Dendritic cell treated with granulocyte-macrophage colony-stimulating factor and Interleukin-4, amounts not matched to agents 40 ng/mL and 50 ng/mL, for 4 days (primary cell): ENCODE measurements around the gene CCDC85C.

Experiments used
- H3K27ac Mint-ChIP-seq: one replicate; pipeline ENCODE4 v1.8.0; 2022; ENCODE audit warnings: mild to moderate bottlenecking, mixed read lengths
- H3K27me3 Mint-ChIP-seq: one replicate; pipeline ENCODE4 v1.8.0; 2022; ENCODE audit warnings: mild to moderate bottlenecking, mixed read lengths
- H3K36me3 Mint-ChIP-seq: one replicate; pipeline ENCODE4 v1.8.0; 2022; ENCODE audit warnings: low read depth, mixed read lengths
- H3K4me1 Mint-ChIP-seq: one replicate; pipeline ENCODE4 v1.8.0; 2022; ENCODE audit warnings: low read depth, mixed read lengths
- H3K4me3 Mint-ChIP-seq: one replicate; pipeline ENCODE4 v1.8.0; 2022; ENCODE audit warnings: mild to moderate bottlenecking, moderate library complexity, mixed read lengths
- H3K9me3 Mint-ChIP-seq: one replicate; pipeline ENCODE4 v1.8.0; 2022; ENCODE audit warnings: mixed read lengths
- intact Hi-C: fragments of 100-400 bp; cut with micrococcal nuclease; formaldehyde crosslinking; loops from one replicate; pipeline ENCODE4 v1.15.0; 2022

The CCDC85C gene

DNA sequence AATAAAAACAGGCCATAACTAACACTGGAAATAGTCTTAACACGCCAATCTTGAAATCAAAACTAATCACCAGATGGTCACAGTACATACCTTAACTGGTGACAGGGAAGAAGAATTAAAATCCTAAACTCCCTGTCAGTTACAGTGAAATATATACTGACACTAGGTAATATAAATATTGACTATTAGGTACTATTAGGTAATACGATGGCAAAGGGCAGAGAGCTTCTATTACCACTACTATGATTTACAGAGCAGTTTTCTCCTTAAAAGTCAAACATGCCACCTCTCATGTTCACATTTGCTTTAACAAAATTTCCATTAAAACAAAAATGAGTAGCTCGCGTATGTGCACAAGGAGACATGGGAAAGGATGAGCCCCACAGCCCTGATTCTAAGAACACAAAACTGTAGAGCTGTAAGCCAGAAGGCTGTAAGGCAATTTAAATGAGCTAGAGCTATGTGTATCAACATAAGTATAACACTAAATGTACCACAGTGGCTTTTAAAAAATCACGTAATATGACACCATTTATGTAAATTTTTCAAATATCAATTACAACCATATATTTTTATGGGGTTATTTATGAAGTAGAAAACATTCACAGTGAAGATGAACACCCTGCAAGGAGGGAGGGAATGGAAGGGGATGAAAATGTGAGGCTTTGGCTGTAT, 142.5 kb downstream of the CCDC85C start:
- H3K27ac Mint-ChIP-seq, result no peak overlapping the region
- no peak overlapping the region for H3K4me3 Mint-ChIP-seq
- no peaks in the 10 kb centered on the region for H3K9me3 Mint-ChIP-seq
- peaks cover 11% of the 10 kb centered on the region for H3K4me1 Mint-ChIP-seq
- H3K27me3 Mint-ChIP-seq, result no peaks in the 10 kb centered on the region
- intact Hi-C loops, result no loop called here
- H3K36me3 Mint-ChIP-seq, result peaks cover 90% of the 10 kb centered on the region

DNA sequence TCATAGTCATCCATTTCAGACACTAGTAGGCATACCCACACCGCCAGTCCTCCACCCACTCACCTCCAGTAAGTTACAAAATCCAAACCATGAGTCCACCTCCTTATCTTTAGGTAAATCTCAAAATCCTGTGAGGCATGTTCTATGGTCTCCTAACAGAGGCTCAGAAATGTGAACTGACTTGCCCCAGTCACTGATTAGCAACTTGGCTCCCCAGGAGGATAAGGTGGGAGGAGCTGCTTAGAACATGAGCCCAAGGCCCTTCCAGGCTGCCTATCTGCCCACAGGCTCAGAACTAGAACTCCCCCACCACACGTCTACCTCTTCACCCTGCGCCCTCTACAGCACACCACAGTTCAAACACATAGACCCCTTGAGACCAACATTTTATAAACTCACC, 143.2 kb downstream of the CCDC85C start:
- intact Hi-C loops, result no loop called here
- Mint-ChIP-seq H3K4me3 (no peak overlapping the region), H3K27ac (no peak overlapping the region), H3K36me3 (peaks cover 96% of the 10 kb centered on the region), H3K4me1 (peaks cover 11% of the 10 kb centered on the region), H3K9me3 (no peaks in the 10 kb centered on the region), H3K27me3 (no peaks in the 10 kb centered on the region)

DNA sequence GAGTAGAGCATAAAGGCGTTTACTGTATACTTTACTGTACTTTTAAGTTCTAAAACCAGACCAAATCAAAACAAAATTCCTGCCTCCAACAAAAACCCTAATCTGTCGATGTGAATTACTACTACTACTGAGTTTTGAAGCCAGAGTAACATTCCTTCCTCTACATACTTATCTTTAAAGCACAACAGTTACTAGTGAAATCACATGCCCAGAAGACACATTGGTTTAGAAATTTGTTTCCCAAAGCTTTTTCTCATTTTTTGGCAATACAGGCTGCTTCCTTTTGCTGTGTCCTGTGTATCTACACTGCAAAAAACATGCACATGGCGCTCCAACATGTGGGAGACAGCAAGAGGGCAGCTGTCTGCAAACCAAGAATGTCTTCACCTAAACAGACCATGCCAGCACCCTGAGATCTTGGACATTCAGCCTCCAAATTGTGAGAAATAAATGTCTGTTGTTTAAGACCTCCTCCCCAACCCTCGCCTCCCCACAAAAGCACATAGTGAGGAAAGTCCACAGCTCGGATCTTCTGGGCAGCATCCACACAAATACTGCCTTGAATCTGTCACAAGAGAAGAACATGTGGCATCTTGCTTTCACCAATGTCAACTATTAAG, 144.4 kb downstream of the CCDC85C start:
- Mint-ChIP-seq H3K27me3 (no peaks in the 10 kb centered on the region), H3K9me3 (no peaks in the 10 kb centered on the region), H3K4me1 (peaks cover 11% of the 10 kb centered on the region), H3K27ac (no peak overlapping the region), H3K4me3 (no peak overlapping the region), H3K36me3 (peaks cover 97% of the 10 kb centered on the region)
- intact Hi-C loops, result no loop called here

DNA sequence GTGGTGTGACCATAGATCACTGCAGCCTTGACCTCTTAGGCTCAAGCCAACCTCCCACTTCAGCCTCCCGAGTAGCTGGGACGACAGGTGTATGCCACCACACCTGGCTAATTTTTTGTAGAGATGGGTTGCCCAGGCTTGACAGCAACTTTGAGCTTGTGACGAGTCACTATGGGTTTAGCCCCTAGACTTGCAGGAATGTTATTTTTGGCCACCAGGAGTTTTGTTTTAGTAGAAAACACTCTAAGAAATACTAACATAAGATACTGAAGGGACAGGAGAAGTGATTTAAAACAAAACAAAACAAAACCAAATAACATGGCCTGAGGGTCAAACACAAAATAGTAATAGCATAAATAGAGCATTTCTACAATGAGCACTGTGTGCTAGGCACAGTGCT, 149.8 kb downstream of the CCDC85C start:
- H3K27ac Mint-ChIP-seq, result no peak overlapping the region
- H3K9me3 Mint-ChIP-seq, result no peaks in the 10 kb centered on the region
- H3K4me1 Mint-ChIP-seq, result no peaks in the 10 kb centered on the region
- peaks cover 95% of the 10 kb centered on the region for H3K36me3 Mint-ChIP-seq
- no peaks in the 10 kb centered on the region for H3K27me3 Mint-ChIP-seq
- H3K4me3 Mint-ChIP-seq, result no peak overlapping the region
- intact Hi-C loops, result no loop called here

DNA sequence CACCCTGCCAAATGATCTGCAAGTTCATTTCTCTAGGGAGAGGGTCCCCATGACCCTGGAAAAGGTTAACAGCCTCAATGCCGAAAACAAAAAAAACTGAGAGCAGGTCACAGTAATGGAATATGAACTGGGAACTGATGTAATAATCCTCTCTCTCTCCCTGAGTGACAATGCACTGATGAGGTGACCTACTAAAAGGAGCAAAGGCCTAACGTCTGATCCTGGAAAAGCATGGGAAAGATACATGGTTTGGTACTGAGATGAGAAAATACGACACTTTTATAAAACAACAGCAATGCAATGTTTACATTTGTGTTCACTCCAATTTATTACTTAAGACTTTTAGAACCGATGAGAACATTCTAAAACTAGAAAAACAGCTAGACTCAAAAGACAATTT, 151.0 kb downstream of the CCDC85C start:
- intact Hi-C loops, result no loop called here
- H3K27me3 Mint-ChIP-seq, result no peaks in the 10 kb centered on the region
- no peak overlapping the region for H3K27ac Mint-ChIP-seq
- H3K9me3 Mint-ChIP-seq, result no peaks in the 10 kb centered on the region
- no peaks in the 10 kb centered on the region for H3K4me1 Mint-ChIP-seq
- H3K4me3 Mint-ChIP-seq, result no peak overlapping the region
- peaks cover 95% of the 10 kb centered on the region for H3K36me3 Mint-ChIP-seq

DNA sequence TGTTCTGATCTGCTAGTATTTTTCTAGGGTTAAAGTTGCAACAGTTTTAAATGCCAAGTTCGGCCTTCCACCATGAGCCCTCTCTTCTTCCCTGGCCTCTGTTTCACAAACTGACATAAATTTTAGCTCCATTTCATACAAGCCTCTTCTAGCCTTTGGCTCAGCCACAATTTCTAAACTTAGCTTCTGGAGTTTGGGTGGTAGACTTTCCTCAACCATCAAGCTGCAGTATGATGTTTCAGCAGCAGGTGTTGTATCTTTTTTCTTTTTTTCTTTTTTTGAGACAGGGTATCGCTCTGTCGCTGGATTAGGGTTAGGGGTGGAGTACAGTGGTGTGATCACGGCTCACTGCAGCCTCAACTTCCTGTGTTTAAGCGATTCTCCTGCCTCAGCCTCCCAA, 152.8 kb downstream of the CCDC85C start:
- no peaks in the 10 kb centered on the region for H3K4me1 Mint-ChIP-seq
- no peaks in the 10 kb centered on the region for H3K27me3 Mint-ChIP-seq
- H3K4me3 Mint-ChIP-seq, result no peak overlapping the region
- peaks cover 96% of the 10 kb centered on the region for H3K36me3 Mint-ChIP-seq
- H3K27ac Mint-ChIP-seq, result no peak overlapping the region
- intact Hi-C loops, result no loop called here
- H3K9me3 Mint-ChIP-seq, result no peaks in the 10 kb centered on the region

DNA sequence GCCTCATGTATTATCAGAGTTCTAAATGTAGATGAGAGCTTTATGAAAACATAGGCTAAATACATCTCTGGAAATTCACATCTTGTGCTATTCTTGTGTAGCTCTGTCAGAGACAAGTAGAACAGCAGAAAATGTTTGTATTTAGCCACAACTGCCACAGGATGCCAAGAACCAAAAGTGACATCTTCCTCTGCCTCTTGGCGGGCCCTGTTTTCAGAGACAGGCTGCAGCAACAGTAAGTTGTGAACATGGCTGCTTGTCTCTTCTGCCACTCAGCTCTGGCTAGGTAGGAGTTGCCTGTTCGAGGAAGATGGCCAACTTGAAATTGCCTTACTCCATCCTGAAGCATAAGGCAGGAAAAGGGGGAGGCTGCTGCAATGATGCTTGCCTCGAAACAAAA, 153.7 kb downstream of the CCDC85C start:
- Mint-ChIP-seq H3K27ac (no peak overlapping the region), H3K4me3 (no peak overlapping the region), H3K9me3 (no peaks in the 10 kb centered on the region), H3K27me3 (no peaks in the 10 kb centered on the region), H3K36me3 (peaks cover 96% of the 10 kb centered on the region), H3K4me1 (no peaks in the 10 kb centered on the region)
- intact Hi-C loops, result no loop called here
